GM12865 (cell line): ENCODE results near the gene CPEB1.

ENCODE experiments used
- DNase-seq: peaks from one replicate; pipeline ENCODE4 v3.0.0; 2010; ENCODE audit warnings: low read depth
- H3K4me3 ChIP-seq: 2 replicates; pipeline ENCODE4 v1.5.1; 2011; ENCODE audit warnings: mild to moderate bottlenecking, low read depth, low read length, control low read depth
- TF ChIP-seq, protein P1 (sequence below): IDR thresholded peaks from 2 replicates; pipeline ENCODE4 v1.5.1; 2011; ENCODE audit warnings: low read length, control low read depth, low read depth, inconsistent platforms; ENCODE audit not compliant: insufficient read depth; ENCODE audit errors: missing control alignments

Gene CPEB1

DNA sequence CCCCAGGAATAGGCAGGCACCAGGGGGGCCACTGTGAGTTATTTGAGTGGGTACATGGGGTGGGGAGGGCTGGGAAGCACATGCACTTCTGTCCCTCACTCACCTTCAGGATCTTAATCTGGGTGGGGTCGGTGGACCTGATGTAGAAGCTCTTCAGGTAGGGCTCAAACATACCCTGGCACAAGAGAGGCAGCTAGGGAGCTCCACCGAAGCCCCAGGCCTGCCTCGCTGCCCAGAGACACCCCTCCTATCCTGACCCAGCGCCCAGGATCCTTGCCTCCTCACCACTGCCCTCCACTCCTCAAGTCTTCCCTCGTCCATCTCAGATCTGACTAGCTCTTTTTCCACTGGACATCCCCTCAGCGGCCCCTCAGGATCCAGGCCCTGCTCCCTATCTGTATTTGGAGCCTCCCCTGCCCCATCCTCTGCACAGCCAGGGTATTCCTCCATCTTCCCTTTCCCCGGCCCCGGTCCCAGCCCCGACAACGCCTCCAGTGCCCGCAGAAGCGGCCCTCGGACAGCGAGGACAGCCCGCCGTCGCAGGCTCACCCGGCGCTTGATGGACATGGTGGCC lies 32.5 kb upstream of the CPEB1 start:
- H3K4me3 ChIP-seq, result peak overlapping the region; percentile 28; the same call in 1 of the 2 replicates
- TF ChIP-seq, protein P1, sequence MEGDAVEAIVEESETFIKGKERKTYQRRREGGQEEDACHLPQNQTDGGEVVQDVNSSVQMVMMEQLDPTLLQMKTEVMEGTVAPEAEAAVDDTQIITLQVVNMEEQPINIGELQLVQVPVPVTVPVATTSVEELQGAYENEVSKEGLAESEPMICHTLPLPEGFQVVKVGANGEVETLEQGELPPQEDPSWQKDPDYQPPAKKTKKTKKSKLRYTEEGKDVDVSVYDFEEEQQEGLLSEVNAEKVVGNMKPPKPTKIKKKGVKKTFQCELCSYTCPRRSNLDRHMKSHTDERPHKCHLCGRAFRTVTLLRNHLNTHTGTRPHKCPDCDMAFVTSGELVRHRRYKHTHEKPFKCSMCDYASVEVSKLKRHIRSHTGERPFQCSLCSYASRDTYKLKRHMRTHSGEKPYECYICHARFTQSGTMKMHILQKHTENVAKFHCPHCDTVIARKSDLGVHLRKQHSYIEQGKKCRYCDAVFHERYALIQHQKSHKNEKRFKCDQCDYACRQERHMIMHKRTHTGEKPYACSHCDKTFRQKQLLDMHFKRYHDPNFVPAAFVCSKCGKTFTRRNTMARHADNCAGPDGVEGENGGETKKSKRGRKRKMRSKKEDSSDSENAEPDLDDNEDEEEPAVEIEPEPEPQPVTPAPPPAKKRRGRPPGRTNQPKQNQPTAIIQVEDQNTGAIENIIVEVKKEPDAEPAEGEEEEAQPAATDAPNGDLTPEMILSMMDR, result no peak
- no peak for DNase-seq

DNA sequence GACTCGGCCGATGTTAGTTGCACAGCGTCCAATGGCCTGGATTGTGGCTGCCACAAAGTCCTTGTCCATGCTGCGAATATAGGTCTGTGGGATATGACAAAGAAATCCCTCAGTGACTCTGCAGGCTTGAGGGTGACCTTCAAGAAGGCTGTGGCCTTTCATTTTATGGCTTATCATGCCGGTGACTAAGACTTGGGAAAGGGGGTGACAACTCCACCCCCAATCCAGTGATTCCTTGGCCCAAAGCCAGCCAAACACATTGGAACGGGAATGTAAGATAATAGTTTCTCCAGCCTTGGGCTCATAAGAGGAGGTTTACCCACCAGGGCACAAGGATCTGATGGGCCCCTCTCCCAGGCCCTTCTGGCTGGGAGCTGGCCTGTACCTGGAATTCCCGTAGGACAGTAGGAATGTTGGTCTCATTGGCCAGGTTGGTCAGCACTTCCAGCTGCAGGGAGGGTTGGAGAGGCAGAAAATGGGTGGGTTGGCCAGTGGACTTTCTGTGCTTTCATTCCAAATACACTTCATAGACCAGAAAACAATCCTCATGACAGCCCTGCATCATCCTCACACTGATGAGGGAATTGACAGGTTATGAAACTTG lies 30.7 kb upstream of the CPEB1 start:
- H3K4me3 ChIP-seq, result no peak overlapping the region
- no peak for DNase-seq
- TF ChIP-seq, protein P1, result no peak

DNA sequence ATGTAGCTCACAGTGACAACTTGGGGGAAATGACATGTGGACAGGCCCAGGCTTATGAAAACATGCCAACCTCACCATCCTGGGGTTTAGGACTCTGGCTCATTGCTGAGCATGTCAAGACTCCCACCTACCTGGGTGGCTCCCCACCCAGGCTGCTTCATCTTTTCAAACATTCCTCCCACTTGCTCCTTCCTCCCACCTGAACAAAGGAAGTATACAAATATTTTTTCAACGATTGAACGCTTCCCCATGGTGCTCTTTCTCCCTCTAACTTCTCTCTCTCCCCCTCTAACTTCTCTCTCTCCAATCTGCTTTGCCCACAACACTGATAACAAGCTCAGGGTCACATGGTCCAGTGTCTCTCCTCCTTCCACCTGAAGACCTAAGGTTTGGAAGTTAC lies 27.7 kb upstream of the CPEB1 start:
- no peak for DNase-seq
- TF ChIP-seq, protein P1, result no peak
- no peak overlapping the region for H3K4me3 ChIP-seq

DNA sequence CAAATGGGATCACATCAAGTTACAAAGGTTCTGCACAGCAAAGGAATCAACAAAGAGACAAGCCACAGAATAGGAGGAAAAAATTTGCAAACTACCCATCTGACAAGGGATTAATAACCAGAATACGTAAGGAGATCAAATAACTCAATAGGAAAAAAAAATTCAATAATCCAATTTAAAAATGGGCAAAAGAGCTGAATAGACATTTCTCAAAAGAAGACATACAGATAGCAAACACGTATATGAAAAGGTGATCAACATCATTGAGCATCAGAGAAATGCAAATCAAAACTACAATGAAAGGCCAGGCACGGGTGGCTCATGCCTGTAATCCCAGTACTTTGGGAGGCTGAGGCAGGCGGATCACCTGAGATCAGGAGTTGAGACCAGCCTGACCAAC lies 23.5 kb upstream of the CPEB1 start:
- TF ChIP-seq, protein P1, result no peak
- DNase-seq, result no peak
- H3K4me3 ChIP-seq, result no peak overlapping the region

DNA sequence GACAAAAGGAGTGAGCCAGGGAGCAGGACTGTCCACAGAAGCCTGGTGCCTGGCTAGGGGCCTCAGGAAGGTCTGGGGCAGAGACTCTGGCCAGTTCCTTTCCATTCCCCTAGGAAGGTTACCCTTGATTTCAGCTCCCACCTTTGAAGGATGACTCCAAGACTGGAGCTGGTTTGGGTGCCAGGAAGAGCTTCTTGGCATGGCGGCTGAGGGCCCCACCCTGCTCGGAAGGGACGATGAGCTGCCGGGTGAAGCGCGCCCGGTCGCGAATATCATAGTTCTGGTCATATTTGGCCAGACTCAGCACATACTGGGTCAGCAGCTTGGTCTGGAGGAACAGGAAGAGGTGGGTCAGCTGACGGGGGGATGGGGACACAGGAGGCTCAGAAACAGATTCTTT lies 19.4 kb upstream of the CPEB1 start:
- DNase-seq, result no peak
- no peak overlapping the region for H3K4me3 ChIP-seq
- TF ChIP-seq, protein P1, result no peak

DNA sequence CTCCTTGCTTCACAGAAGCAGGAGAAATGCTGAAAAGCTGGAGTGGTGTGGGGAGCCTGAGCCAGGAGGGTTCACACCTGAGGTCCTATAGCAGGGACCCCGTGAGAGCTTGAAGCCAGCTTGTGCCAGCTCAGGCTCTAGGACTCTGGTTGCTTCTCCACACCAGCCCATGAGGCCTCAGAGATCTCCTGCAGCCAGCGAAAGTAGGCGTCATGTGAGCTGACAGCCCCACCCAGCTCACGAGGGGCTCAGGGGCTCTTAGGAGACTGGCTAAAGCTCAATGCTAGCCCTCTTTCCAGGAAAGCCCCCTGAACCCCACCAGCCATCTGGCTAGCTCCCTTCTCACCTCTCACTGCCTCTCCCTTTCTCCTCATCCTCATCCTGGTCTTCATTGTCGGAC lies 16.9 kb upstream of the CPEB1 start:
- TF ChIP-seq, protein P1, result no peak
- H3K4me3 ChIP-seq, result no peak overlapping the region
- no peak for DNase-seq

DNA sequence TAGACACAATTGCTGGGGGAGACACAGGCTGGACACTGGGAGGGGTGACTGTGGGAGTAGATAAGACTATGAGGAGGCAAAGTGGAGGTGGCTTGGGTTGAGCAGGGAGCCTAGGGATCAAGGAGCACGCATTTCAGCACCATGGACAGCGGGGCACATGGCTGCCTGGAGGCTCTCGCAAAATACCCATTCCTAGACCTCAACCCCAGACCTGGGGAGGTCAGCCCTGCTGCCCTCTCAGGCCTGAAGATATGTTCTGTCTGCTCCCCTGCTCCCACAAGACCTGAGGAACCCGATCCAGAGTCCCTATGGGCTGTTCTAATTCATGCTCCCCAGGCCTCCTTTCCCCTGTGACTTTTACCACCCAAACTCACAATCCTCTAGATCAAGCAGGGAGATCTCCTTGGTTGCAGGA lies 16.0 kb upstream of the CPEB1 start:
- TF ChIP-seq, protein P1, result no peak
- DNase-seq, result peak; percentile 66
- no peak overlapping the region for H3K4me3 ChIP-seq
